GM12872 (cell line): ENCODE data around the gene SMR3B.

Experiments
- TF ChIP-seq, protein P1 (sequence below): IDR thresholded peaks from 3 replicates; pipeline ENCODE4 v1.5.1; 2011; ENCODE audit warnings: low read depth, mild to moderate bottlenecking, low read length, moderate library complexity; ENCODE audit not compliant: insufficient read depth

Gene SMR3B

DNA sequence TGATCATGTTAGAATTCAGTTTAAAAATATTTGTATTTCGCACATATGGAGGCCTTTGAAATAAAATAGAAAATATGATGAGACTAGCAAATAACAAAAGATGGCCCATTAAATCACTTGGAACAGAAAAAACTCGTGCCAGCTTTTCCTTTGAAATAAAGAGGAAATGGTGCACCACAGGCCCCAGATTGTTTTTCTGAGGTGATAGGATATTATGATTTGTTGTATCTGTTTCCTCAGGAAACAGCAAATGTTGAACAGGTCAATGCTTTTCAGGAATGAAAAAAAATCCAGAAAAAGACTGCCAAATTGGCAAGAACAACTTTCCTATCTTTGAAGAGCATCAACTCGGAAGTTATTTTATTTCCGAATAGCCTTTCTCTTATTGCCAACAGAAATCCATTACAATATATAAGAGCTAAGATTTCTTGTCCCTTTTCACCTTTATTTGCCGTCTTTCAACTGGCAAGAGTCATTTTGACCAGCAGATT is at the start of gene SMR3B:
Gene SMR3B, plus strand, starts transcription at position 441 of the 491 bp plus-strand sequence. CDS start 1,380 bp downstream, outside the sequence.
- TF ChIP-seq, protein P1, sequence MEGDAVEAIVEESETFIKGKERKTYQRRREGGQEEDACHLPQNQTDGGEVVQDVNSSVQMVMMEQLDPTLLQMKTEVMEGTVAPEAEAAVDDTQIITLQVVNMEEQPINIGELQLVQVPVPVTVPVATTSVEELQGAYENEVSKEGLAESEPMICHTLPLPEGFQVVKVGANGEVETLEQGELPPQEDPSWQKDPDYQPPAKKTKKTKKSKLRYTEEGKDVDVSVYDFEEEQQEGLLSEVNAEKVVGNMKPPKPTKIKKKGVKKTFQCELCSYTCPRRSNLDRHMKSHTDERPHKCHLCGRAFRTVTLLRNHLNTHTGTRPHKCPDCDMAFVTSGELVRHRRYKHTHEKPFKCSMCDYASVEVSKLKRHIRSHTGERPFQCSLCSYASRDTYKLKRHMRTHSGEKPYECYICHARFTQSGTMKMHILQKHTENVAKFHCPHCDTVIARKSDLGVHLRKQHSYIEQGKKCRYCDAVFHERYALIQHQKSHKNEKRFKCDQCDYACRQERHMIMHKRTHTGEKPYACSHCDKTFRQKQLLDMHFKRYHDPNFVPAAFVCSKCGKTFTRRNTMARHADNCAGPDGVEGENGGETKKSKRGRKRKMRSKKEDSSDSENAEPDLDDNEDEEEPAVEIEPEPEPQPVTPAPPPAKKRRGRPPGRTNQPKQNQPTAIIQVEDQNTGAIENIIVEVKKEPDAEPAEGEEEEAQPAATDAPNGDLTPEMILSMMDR = no peak

DNA sequence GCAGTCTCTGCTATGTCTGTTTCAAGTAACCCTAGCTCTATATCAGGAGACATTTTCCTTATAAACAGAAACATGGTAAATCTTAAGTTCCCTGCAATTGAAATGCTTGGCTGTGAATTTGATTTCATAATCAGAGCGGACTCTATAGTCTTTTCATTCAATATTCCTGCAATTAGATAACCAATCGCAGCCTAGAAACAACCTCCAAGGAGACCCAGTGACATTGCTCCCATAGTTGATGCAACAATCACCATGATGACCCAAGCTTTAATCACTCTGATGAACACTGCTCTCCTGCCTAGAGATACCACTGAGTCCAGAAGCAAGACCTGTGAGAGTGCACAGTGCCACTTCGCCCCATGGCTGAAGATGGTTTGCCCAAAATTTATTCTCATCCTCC is 48.2 kb upstream of the SMR3B start, which contains the start of gene CABS1:
Gene CABS1, plus strand, starts transcription at position 301 of the 400 bp plus-strand sequence. Its CDS starts 59 bp downstream, at position 360.
- TF ChIP-seq, protein P1 = no peak

DNA sequence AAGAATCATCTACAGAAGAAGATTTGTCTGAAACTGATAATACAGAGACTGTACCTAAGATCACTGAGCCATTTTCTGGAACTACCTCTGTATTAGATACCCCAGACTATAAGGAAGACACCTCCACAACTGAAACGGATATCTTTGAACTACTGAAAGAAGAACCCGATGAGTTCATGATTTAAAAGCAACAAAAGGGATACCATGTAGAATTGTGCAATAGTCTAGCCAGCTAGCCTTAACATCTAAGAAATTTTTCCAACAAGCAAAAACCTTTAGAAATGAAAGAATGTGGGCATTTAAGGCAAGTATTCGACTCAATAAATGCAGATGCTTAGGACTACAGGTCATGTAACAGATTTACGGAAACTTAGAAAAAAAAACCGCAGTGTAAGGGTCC is 46.9 kb upstream of the SMR3B start:
- TF ChIP-seq, protein P1 = no peak

DNA sequence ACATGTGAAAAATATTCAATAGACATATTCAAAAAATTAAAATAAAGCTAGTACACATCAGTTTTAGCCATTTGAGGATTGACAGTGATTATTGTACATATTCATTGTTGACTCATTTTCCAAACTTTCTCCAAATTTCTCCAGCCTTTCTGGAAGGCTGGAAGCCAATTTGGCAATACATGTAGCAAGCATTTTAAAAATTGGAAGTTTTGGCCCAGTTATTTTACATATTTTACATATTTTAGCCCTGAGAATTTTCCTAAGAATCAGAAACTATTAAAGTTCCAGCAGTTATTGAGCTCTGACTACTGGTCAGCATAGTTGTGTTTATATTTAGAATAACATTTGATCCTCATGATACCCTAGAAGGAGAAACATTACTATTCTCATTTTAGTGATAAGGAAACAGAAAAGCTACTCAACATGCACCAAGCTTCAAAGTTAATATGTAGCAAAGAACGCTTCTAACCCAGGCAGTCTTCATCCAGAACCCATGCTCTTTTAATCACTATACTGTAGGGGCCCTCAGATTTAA is 45.0 kb upstream of the SMR3B start:
- TF ChIP-seq, protein P1 = no peak

DNA sequence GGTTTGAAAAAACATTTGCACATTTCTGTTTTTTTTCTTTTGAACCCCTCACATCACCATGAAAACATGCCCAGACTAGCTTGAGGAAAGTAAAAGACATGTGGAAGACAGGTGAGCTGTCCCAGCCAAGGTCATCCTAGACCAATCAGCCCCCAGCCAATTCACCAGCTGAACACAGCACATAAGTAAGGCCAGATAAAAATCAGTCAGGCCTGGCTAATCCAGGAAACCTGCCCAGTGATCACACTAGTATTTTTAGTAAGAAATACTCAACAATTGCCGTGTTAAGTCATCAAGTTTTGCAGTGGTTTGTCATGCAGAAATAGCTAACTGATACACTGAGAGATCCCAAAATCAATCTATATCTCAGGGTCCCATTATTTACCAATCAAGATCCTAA is 26.7 kb upstream of the SMR3B start:
- TF ChIP-seq, protein P1 = no peak

DNA sequence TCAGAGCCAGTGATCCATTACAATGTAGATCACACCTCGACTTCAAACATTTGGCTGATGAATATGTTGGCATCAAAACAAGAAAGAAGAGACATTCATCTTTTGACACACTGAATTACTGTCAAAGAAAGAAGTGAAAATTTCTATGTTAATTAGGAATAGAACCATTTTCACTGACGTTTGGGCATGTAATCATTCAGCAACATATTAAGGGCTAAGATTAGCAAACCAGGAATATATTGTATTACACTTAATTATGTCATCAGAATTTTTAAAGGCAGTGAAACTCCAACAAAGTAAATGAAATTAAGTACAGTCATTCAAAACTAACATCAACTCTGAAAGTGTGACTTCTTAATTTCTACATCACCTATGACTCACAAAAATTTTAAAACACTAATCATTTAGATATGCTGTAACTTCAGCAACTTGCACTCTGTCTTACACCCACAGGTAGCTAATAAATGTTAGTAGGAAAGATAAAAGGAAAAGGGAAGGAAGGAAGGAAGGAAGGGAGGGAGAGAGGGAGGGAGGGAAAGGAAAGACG is 23.7 kb upstream of the SMR3B start:
- TF ChIP-seq, protein P1 = no peak

DNA sequence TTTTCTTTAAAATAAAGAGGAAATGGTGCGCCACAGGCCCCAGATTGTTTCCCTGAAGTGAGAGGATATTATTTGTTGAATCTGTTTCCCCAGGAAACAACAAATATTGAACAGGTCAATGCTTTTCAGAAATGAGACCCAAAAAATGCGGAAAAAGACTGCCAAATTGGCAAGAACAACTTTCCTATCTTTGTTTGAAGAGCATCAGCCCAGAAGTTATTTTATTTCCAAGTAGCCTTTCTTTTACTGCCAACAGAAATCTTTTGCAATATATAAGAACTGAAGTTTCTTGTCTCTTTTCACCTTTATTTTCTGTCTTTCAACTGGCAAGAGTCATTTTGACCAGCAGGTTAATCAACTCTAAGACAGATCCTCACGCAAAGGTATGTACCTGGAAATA is 22.5 kb upstream of the SMR3B start, which contains the start of gene SMR3A:
Gene SMR3A, plus strand, starts transcription at position 301 of the 400 bp plus-strand sequence. CDS start 1,356 bp downstream, outside the sequence.
- TF ChIP-seq, protein P1 = no peak
